Naive thymus-derived CD4-positive, alpha-beta T cell (primary cell): ENCODE data around the gene GNG14. TPM values are rescaled to one million over a fixed set of nuclear protein-coding genes. Genes with fewer than 3 reads are reported as not detected.
"Not testable (repeated sequence)": the region's sequence is repeated elsewhere in the genome, so short reads cannot be mapped to it uniquely, and the experiment has no call there.

Source experiments
- ATAC-seq: fragments of 150-1000 bp; cut with Tn5 transposase; 2 replicates; pipeline ENCODE4 v1.10.0; 2021; ENCODE audit warnings: mild to moderate bottlenecking, moderate library complexity
- CTCF ChIA-PET: fragments of 350-600 bp; sonication (Branson Sonifier 250); formaldehyde crosslinking; loops from one replicate; lab custom pipeline; 2021; ENCODE audit warnings: antibody characterized with exemption; lab: Charles Lee
- POLR2A ChIA-PET: fragments of 350-600 bp; sonication (Branson Sonifier 250); formaldehyde crosslinking; loops from one replicate; lab custom pipeline; 2021; ENCODE audit warnings: antibody characterized with exemption, inconsistent platforms; lab: Charles Lee
- DNase-seq, 9 donors: peaks; one replicate each; pipeline versions ENCODE4 v3.0.0 to v3.0.0-alpha.2; 2020 to 2022; ENCODE audit warnings: mixed read lengths in 1 of 9
- H3K27ac ChIP-seq: one replicate; pipeline ENCODE4 v1.7.0; 2013; ENCODE audit warnings: mild to moderate bottlenecking, low read depth, low read length, moderate library complexity
- H3K27me3 ChIP-seq, 2 donors: one replicate each; pipeline ENCODE4 v1.7.0; 2013; ENCODE audit warnings: low read length in 2 of 2, mild to moderate bottlenecking in 2 of 2, moderate library complexity in 2 of 2; ENCODE audit not compliant: control insufficient read depth in 2 of 2, insufficient read depth in 2 of 2
- H3K36me3 ChIP-seq, 3 experiments: 1 replicate in 2 of 3; 2 replicates in 1 of 3; pipeline ENCODE4 v1.7.0; 2013; ENCODE audit warnings: low read length in 3 of 3, mild to moderate bottlenecking in 3 of 3, moderate library complexity in 1 of 3; ENCODE audit not compliant: insufficient read depth in 3 of 3, control insufficient read depth in 2 of 3
- H3K4me1 ChIP-seq, 2 donors: one replicate each; pipeline ENCODE4 v1.7.0; 2013; ENCODE audit warnings: low read length in 2 of 2, mild to moderate bottlenecking in 2 of 2, moderate library complexity in 1 of 2; ENCODE audit not compliant: control insufficient read depth in 2 of 2, insufficient read depth in 2 of 2
- H3K4me3 ChIP-seq: 2 replicates; pipeline ENCODE4 v1.7.0; 2013; ENCODE audit warnings: mild to moderate bottlenecking, low read length
- H3K9me3 ChIP-seq, 3 experiments: 1 replicate in 2 of 3; 2 replicates in 1 of 3; pipeline ENCODE4 v1.7.0; 2013; ENCODE audit warnings: low read length in 3 of 3; ENCODE audit not compliant: control insufficient read depth in 2 of 3
- H3K27ac Mint-ChIP-seq, 9 donors: one replicate each; pipeline ENCODE4 v1.8.0; 2020 to 2022; ENCODE audit warnings: mixed read lengths in 9 of 9, mild to moderate bottlenecking in 8 of 9, moderate library complexity in 5 of 9, inconsistent platforms in 2 of 9
- H3K27me3 Mint-ChIP-seq, 5 donors: one replicate each; pipeline ENCODE4 v1.8.0; 2021 to 2022; ENCODE audit warnings: mixed read lengths in 5 of 5, mild to moderate bottlenecking in 1 of 5
- H3K36me3 Mint-ChIP-seq, 5 donors: one replicate each; pipeline ENCODE4 v1.8.0; 2020 to 2022; ENCODE audit warnings: mixed read lengths in 5 of 5, mild to moderate bottlenecking in 3 of 5, inconsistent platforms in 1 of 5
- H3K4me1 Mint-ChIP-seq, 7 donors: one replicate each; pipeline ENCODE4 v1.8.0; 2020 to 2022; ENCODE audit warnings: mixed read lengths in 7 of 7, mild to moderate bottlenecking in 3 of 7, inconsistent platforms in 1 of 7
- H3K4me3 Mint-ChIP-seq, 10 donors: one replicate each; pipeline ENCODE4 v1.8.0; 2020 to 2022; ENCODE audit warnings: mild to moderate bottlenecking in 10 of 10, mixed read lengths in 10 of 10, moderate library complexity in 6 of 10, inconsistent platforms in 2 of 10
- H3K9me3 Mint-ChIP-seq, 11 donors: one replicate each; pipeline ENCODE4 v1.8.0; 2020 to 2022; ENCODE audit warnings: mixed read lengths in 11 of 11, mild to moderate bottlenecking in 4 of 11, inconsistent platforms in 1 of 11, moderate library complexity in 1 of 11
- intact Hi-C, 2 donors: fragments of 100-400 bp; cut with micrococcal nuclease; formaldehyde crosslinking; loops; one replicate each; pipeline ENCODE4 v1.15.1; 2023
- polyA plus RNA-seq, 2 donors: library from polyadenylated mRNA; unstranded; fragments of 300-500 nt; fragmentation: Illumina TruSeq; gene quantifications; one replicate each; pipeline ENCODE4 v1.2.3, GENCODE V29; 2021
- total RNA-seq, 6 experiments: library from RNA in 5 of 6; stranded (reverse) in 5 of 6; gene quantifications; 1 replicate in 5 of 6; 2 replicates in 1 of 6; pipeline ENCODE4 v1.2.3 and lab custom pipeline; 2021 to 2026

Gene GNG14
- total and polyA plus RNA-seq, 7 experiments from 2014 or later: not detected

- Histone ChIP-seq H3K27ac (peak within 1 kb of the TSS; percentile 85), H3K9me3 (no peaks in the 10 kb centered on the region), H3K4me1 (peaks cover 11 to 16% of the 10 kb centered on the region in 2 donors), H3K27me3 (no peaks in the 10 kb centered on the region), H3K36me3 (peaks cover 2 to 17% (median 4%) of the 10 kb centered on the region in 3 experiments), H3K4me3 (peak within 1 kb of the TSS; percentile 91)
- ATAC-seq (peak; percentile 39), DNase-seq (peak; percentile 32 to 71 (median 56))
- H3K4me3 Mint-ChIP-seq: peak within 1 kb of the TSS; percentile 86 to 96 (median 93)
- intact Hi-C loops: loop anchor here (2.0 to 5.0 kb wide), 6 partner anchors 42 to 213 kb away; partner anchors contain the start of genes CALR (in 2 of the 2), DHPS (in 1 of the 2), MAN2B1 (in 1 of the 2) and WDR83 (in 1 of the 2)
- peaks cover 22 to 41% (median 32%) of the 10 kb centered on the region in 7 donors for H3K4me1 Mint-ChIP-seq
- H3K36me3 Mint-ChIP-seq: peaks cover 0 to 12% (median 0%) of the 10 kb centered on the region in 5 donors
- CTCF ChIA-PET: interaction anchor here (0.7 to 3.1 kb wide), 5 partner anchors 10 to 961 kb away, joined by 3 to 13 read pairs (median 3); partner anchors contain the start of gene TRIR
- peaks cover 0 to 2% (median 0%) of the 10 kb centered on the region in 5 donors for H3K27me3 Mint-ChIP-seq
- H3K27ac Mint-ChIP-seq: peak within 1 kb of the TSS; percentile 89 to 97 (median 95)
- peaks cover 0 to 1% (median 0%) of the 10 kb centered on the region in 11 donors for H3K9me3 Mint-ChIP-seq
- POLR2A ChIA-PET: interaction anchor here (0.7 to 6.0 kb wide), 10 partner anchors 10 to 208 kb away, joined by 3 to 129 read pairs (median 4); partner anchors contain the start of genes DHPS, FBXW9, GET3 and JUNB
These were observed 36.0 kb downstream of the GNG14 start, which contains the start of gene TNPO2 for GRCh38 chr19:12723641-12724426. Gene TNPO2 (minus strand): TSS chr19:12723932. CDS start chr19:12720977, 2,955 bp downstream.

- Mint-ChIP-seq H3K36me3 (peaks cover 0 to 22% (median 10%) of the 10 kb centered on the region in 5 donors), H3K4me1 (peaks cover 24 to 44% (median 36%) of the 10 kb centered on the region in 7 donors)
- H3K27me3 Mint-ChIP-seq, H3K9me3 ChIP-seq, H3K27ac Mint-ChIP-seq, H3K27ac ChIP-seq, DNase-seq, H3K4me3 Mint-ChIP-seq, H3K4me3 ChIP-seq, intact Hi-C loops, ATAC-seq, H3K9me3 Mint-ChIP-seq, H3K27me3 ChIP-seq: not testable (repeated sequence)
- peaks cover 9 to 11% of the 10 kb centered on the region in 2 donors for H3K4me1 ChIP-seq
- ChIA-PET POLR2A (interaction anchor here (0.6 to 1.4 kb wide), 2 partner anchors 10 to 12 kb away, joined by 3 to 4 read pairs; partner anchors contain the start of gene GET3), CTCF (interaction anchor here (0.6 kb wide), 1 partner anchor 44 kb away, joined by 4 read pairs; no protein-coding TSS in a partner anchor)
- peaks cover 6 to 31% (median 12%) of the 10 kb centered on the region in 3 experiments for H3K36me3 ChIP-seq
These were observed 37.8 kb downstream of the GNG14 start for GRCh38 chr19:12725612-12726011.

DNA sequence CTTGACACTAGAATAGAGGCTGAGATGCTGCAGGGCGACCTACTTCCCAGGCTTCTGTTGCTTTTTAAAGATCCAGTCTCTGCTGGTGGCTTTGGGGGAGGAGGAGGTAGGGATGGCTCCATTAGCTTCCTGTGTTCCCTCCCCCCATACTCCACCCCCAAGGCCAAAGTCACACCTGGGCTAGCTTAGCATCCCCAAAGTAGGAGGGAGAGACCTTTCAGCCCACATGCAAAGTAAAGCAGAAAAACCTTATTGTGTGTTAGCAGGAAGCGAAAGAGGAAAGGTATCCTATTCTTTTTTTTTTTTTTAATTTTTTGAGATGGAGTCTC lies 39.2 kb downstream of the GNG14 start:
- H3K36me3 Mint-ChIP-seq: peaks cover 0 to 18% (median 11%) of the 10 kb centered on the region in 5 donors
- H3K4me1 Mint-ChIP-seq: peaks cover 16 to 40% (median 33%) of the 10 kb centered on the region in 7 donors
- ATAC-seq (no peak), DNase-seq (no peak)
- Histone ChIP-seq H3K36me3 (peaks cover 8 to 43% (median 12%) of the 10 kb centered on the region in 3 experiments), H3K4me1 (peaks cover 3 to 12% of the 10 kb centered on the region in 2 donors), H3K4me3 (no peak overlapping the region), H3K27me3 (no peaks in the 10 kb centered on the region), H3K27ac (no peak overlapping the region), H3K9me3 (no peaks in the 10 kb centered on the region)
- H3K9me3 Mint-ChIP-seq: peaks cover 0 to 1% (median 0%) of the 10 kb centered on the region in 11 donors
- ChIA-PET CTCF (interaction anchor here (0.6 kb wide), 1 partner anchor 482 kb away, joined by 3 read pairs; no protein-coding TSS in a partner anchor), POLR2A (interaction anchor here (1.4 kb wide), 1 partner anchor 45 kb away, joined by 4 read pairs; the partner anchor contains the start of gene DHPS)
- peak overlapping the region in 1 of 9 donors; percentile 71 for H3K27ac Mint-ChIP-seq
- intact Hi-C loops: no loop called here
- no peak overlapping the region for H3K4me3 Mint-ChIP-seq
- peaks cover 0 to 2% (median 0%) of the 10 kb centered on the region in 5 donors for H3K27me3 Mint-ChIP-seq

GRCh38 chr19:12727745-12728433 lies 40.1 kb downstream of the GNG14 start:
- Histone ChIP-seq H3K4me3 (no peak overlapping the region), H3K4me1 (peaks cover 12 to 19% of the 10 kb centered on the region in 2 donors), H3K9me3 (no peaks in the 10 kb centered on the region), H3K27me3 (no peaks in the 10 kb centered on the region), H3K27ac (no peak overlapping the region), H3K36me3 (peaks cover 8 to 43% (median 12%) of the 10 kb centered on the region in 3 experiments)
- peaks cover 23 to 44% (median 39%) of the 10 kb centered on the region in 7 donors for H3K4me1 Mint-ChIP-seq
- H3K4me3 Mint-ChIP-seq: no peak overlapping the region
- H3K9me3 Mint-ChIP-seq: no peaks in the 10 kb centered on the region
- intact Hi-C loops: no loop called here
- no peak for ATAC-seq
- no peaks in the 10 kb centered on the region for H3K27me3 Mint-ChIP-seq
- H3K27ac Mint-ChIP-seq: peak overlapping the region in 1 of 9 donors; percentile 25
- ChIA-PET POLR2A (no interaction called here), CTCF (interaction anchor here (0.6 kb wide), 1 partner anchor 193 kb away, joined by 3 read pairs; no protein-coding TSS in a partner anchor)
- DNase-seq: no peak
- H3K36me3 Mint-ChIP-seq: peaks cover 0 to 22% (median 11%) of the 10 kb centered on the region in 5 donors

GRCh38 chr19:12730064-12730463 lies 42.3 kb downstream of the GNG14 start:
- ATAC-seq: no peak
- DNase-seq: no peak
- Mint-ChIP-seq H3K9me3 (peaks cover 0 to 1% (median 0%) of the 10 kb centered on the region in 11 donors), H3K4me3 (peak overlapping the region in 3 of 10 donors; percentile 37 to 58 (median 53)), H3K36me3 (peaks cover 0 to 28% (median 11%) of the 10 kb centered on the region in 5 donors), H3K27me3 (no peaks in the 10 kb centered on the region), H3K27ac (peak overlapping the region in 6 of 9 donors; percentile 23 to 57 (median 43)), H3K4me1 (peaks cover 19 to 37% (median 33%) of the 10 kb centered on the region in 7 donors)
- Histone ChIP-seq H3K4me3 (no peak overlapping the region), H3K9me3 (no peaks in the 10 kb centered on the region), H3K36me3 (peaks cover 8 to 49% (median 12%) of the 10 kb centered on the region in 3 experiments), H3K4me1 (peaks cover 17 to 19% of the 10 kb centered on the region in 2 donors), H3K27me3 (no peaks in the 10 kb centered on the region), H3K27ac (no peak overlapping the region)
- ChIA-PET CTCF (interaction anchor here (0.7 kb wide), 1 partner anchor 45 kb away, joined by 7 read pairs; no protein-coding TSS in a partner anchor), POLR2A (interaction anchor here (1.1 to 8.5 kb wide), 3 partner anchors 8 to 62 kb away, joined by 3 to 129 read pairs (median 8); partner anchors contain the start of genes JUNB and TNPO2)
- intact Hi-C loops: loop anchor here (5.0 kb wide), 2 partner anchors 118 to 387 kb away; partner anchors contain the start of genes NACC1 (in 1 of the 2), TRMT1 (in 1 of the 2), ZNF490 (in 1 of the 2) and ZNF791 (in 1 of the 2)
